ENCODE measurements around the gene CALM1. TPM values are rescaled to one million over a fixed set of nuclear protein-coding genes. Genes with fewer than 3 reads are reported as not detected.

Gene CALM1
- polyA plus RNA-seq (2012; ENCODE audit: missing spikeins) = 180 TPM

DNA sequence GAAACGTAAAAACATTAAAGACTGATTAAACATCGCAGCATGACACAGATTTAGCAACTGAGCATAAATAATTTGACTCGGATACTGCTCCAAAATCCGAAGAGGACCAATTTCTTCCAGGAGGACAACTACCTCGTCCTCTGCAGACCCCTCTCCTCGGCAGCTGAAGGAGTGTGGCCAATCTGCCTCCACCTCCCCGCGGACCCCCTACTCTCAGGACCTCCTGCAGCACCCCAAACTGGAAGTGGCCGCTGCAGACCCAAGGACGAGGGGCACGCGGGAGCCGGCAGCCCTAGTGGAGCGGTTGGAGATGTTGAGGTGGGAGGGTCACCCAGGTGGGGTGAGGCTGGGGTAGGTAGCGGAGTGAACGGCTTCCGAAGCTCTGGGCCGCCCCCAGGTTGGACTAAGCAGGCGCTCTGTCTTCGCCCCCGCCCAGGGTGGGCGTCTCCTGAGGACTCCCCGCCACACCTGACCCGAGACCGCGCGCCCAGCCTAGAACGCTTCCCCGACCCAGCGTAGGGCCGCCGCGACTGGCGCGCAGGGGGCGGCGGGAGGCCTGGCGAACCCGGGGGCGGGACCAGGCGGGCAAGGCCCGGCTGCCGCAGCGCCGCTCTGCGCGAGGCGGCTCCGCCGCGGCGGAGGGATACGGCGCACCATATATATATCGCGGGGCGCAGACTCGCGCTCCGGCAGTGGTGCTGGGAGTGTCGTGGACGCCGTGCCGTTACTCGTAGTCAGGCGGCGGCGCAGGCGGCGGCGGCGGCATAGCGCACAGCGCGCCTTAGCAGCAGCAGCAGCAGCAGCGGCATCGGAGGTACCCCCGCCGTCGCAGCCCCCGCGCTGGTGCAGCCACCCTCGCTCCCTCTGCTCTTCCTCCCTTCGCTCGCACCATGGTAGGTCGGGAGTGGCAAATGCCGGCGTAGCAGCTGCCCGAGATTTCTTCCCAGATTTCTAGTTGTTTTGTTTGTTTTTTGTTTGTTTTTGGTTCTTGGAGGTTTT is at the start of gene CALM1:
Gene CALM1, plus strand, starts transcription at position 689 of the 999 bp plus-strand sequence. Its CDS starts 202 bp downstream, at position 891.
- DNase-seq (ENCODE audit: insufficient read length) = peak; percentile 87
- FAIRE-seq = peak; percentile 97
- TF ChIP-seq POLR2A (IDR thresholded peaks at IDR 0.05; ENCODE audit: low read depth, low read length) (peak; percentile 100), TAF1 (IDR thresholded peaks at IDR 0.05; ENCODE audit: borderline replicate concordance, low read depth, low read length) (peak; percentile 100), POLR2AphosphoS5 (IDR thresholded peaks at IDR 0.05; ENCODE audit: low read depth, low read length) (peak; percentile 100)

GRCh38 chr14:90348270-90348669 is 48.6 kb upstream of the CALM1 start:
- DNase-seq (ENCODE audit: insufficient read length) (no peak), FAIRE-seq (no peak)
- TF ChIP-seq POLR2AphosphoS5 (IDR thresholded peaks at IDR 0.05; ENCODE audit: low read depth, low read length) (no peak), TAF1 (IDR thresholded peaks at IDR 0.05; ENCODE audit: borderline replicate concordance, low read depth, low read length) (no peak), POLR2A (IDR thresholded peaks at IDR 0.05; ENCODE audit: low read depth, low read length) (no peak)

- DNase-seq (ENCODE audit: insufficient read length) (no peak), FAIRE-seq (no peak)
- no peak for TF ChIP-seq POLR2A (IDR thresholded peaks at IDR 0.05; ENCODE audit: low read depth, low read length)
Observed at GRCh38 chr14:90349739-90350138, 47.1 kb upstream of the CALM1 start.

DNA sequence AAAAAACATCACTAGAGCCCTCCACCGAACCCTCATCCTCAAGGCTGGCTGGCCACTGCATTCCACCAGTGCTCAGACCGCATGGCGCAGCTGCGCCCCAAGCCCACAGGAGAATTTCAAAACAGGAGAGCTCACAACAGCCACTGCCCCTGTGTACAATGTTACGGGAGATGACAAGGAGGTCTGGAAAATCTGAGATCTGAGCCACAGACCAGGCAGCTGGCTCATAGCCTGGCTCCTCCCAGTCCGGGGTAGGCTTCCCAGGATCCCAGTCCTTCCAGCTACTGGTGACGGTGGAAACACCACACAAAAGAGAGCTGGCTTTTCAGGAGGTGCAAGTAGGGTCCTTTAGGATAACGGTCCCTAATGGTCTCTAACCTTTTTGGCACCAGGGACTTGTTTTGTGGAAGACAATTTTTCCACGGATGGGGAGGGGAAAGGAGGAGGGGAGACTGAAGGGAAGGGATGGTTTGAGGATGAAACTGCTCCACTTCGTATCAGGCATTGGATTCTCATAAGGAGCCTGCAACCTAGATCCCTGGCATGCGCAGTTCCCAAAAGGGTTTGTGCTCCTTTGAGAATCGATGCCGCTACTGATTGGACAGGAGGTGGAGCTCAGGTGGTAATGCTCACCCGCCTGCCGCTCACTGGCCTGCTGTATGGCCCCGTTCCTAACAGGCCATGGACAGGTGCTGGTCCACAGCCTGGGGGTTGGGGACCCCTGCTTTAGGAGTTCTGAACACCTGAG is 42.1 kb upstream of the CALM1 start:
- FAIRE-seq (no peak), DNase-seq (ENCODE audit: insufficient read length) (no peak)
- TF ChIP-seq POLR2A (IDR thresholded peaks at IDR 0.05; ENCODE audit: low read depth, low read length) (no peak), POLR2AphosphoS5 (IDR thresholded peaks at IDR 0.05; ENCODE audit: low read depth, low read length) (no peak), TAF1 (IDR thresholded peaks at IDR 0.05; ENCODE audit: borderline replicate concordance, low read depth, low read length) (no peak)

GRCh38 chr14:90355540-90356518 is 41.0 kb upstream of the CALM1 start:
- TF ChIP-seq POLR2A (IDR thresholded peaks at IDR 0.05; ENCODE audit: low read depth, low read length) (no peak), TAF1 (IDR thresholded peaks at IDR 0.05; ENCODE audit: borderline replicate concordance, low read depth, low read length) (no peak), POLR2AphosphoS5 (IDR thresholded peaks at IDR 0.05; ENCODE audit: low read depth, low read length) (no peak)
- FAIRE-seq (no peak), DNase-seq (ENCODE audit: insufficient read length) (no peak)

DNA sequence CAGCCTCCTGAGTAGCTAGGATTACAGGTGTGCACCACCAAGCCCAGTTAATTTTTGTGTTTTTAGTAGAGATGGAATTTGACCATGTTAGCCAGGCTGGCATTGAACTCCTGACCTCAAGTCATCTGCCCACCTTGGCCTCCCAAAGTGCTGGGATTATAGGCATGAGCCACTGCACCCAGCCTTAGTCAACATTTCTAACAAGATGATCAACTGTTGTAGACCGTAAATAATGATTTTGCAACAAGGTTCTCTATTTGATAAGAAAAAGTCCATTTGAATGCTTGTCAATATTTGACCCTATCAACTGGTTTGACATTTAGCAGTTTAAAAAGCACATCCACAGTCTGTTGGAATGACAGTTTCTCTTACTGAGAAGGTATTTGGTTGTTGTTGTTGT is 39.9 kb upstream of the CALM1 start:
- no peak for TF ChIP-seq POLR2AphosphoS5 (IDR thresholded peaks at IDR 0.05; ENCODE audit: low read depth, low read length)
- TF ChIP-seq TAF1 (IDR thresholded peaks at IDR 0.05; ENCODE audit: borderline replicate concordance, low read depth, low read length) = no peak
- TF ChIP-seq POLR2A (IDR thresholded peaks at IDR 0.05; ENCODE audit: low read depth, low read length) = no peak
- DNase-seq (ENCODE audit: insufficient read length) (no peak), FAIRE-seq (no peak)

DNA sequence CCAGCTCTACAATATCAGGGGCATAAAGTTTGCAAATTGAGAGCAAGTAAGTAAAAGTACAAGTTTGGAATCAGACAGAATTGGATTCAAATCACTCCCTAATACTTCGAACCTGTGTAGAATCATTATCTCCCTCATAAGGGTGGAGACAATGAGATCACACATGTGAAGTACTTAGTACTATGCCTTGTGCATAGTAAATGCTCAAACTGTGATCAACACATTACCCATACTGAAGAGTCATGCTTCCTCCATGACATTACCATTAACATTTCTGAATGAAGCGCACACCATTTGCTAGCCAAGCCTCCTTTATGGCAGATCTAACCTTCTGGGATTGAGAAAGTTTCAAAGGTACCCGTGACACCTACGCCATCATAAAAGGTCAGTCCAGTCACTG is 38.5 kb upstream of the CALM1 start:
- FAIRE-seq (no peak), DNase-seq (ENCODE audit: insufficient read length) (no peak)
- TF ChIP-seq TAF1 (IDR thresholded peaks at IDR 0.05; ENCODE audit: borderline replicate concordance, low read depth, low read length) (no peak), POLR2A (IDR thresholded peaks at IDR 0.05; ENCODE audit: low read depth, low read length) (no peak), POLR2AphosphoS5 (IDR thresholded peaks at IDR 0.05; ENCODE audit: low read depth, low read length) (no peak)

GRCh38 chr14:90361865-90362557 is 34.8 kb upstream of the CALM1 start:
- FAIRE-seq (no peak), DNase-seq (ENCODE audit: insufficient read length) (no peak)
- no peak for TF ChIP-seq POLR2AphosphoS5 (IDR thresholded peaks at IDR 0.05; ENCODE audit: low read depth, low read length)
- TF ChIP-seq TAF1 (IDR thresholded peaks at IDR 0.05; ENCODE audit: borderline replicate concordance, low read depth, low read length) = no peak
- no peak for TF ChIP-seq POLR2A (IDR thresholded peaks at IDR 0.05; ENCODE audit: low read depth, low read length)

- no peak for TF ChIP-seq POLR2A (IDR thresholded peaks at IDR 0.05; ENCODE audit: low read depth, low read length)
- TF ChIP-seq POLR2AphosphoS5 (IDR thresholded peaks at IDR 0.05; ENCODE audit: low read depth, low read length) = no peak
- no peak for TF ChIP-seq TAF1 (IDR thresholded peaks at IDR 0.05; ENCODE audit: borderline replicate concordance, low read depth, low read length)
- no peak for DNase-seq (ENCODE audit: insufficient read length)
- no peak for FAIRE-seq
Observed at GRCh38 chr14:90362558-90362896, 34.3 kb upstream of the CALM1 start.

GRCh38 chr14:90368946-90369721 is 27.7 kb upstream of the CALM1 start:
- FAIRE-seq (no peak), DNase-seq (ENCODE audit: insufficient read length) (no peak)
- TF ChIP-seq POLR2A (IDR thresholded peaks at IDR 0.05; ENCODE audit: low read depth, low read length) (no peak), POLR2AphosphoS5 (IDR thresholded peaks at IDR 0.05; ENCODE audit: low read depth, low read length) (no peak), TAF1 (IDR thresholded peaks at IDR 0.05; ENCODE audit: borderline replicate concordance, low read depth, low read length) (no peak)

Data from GM12892 (cell line).